NCI-H1694 treated with DMSO at 0.1 percent for 48 hours (cell line): Measurements from ENCODE around the gene PCYOX1L.

Experiments
- DNase-seq: peaks from one replicate; lab custom pipeline; 2025; lab: John Stamatoyannopoulos, UW

PCYOX1L gene

GRCh38 chr5:149407323-149408251 is 49.7 kb downstream of the PCYOX1L start:
- DNase-seq = no peak

GRCh38 chr5:149408252-149409099 is 50.6 kb downstream of the PCYOX1L start:
- DNase-seq = no peak

GRCh38 chr5:149409268-149409948 is 51.6 kb downstream of the PCYOX1L start:
- no peak for DNase-seq

DNA sequence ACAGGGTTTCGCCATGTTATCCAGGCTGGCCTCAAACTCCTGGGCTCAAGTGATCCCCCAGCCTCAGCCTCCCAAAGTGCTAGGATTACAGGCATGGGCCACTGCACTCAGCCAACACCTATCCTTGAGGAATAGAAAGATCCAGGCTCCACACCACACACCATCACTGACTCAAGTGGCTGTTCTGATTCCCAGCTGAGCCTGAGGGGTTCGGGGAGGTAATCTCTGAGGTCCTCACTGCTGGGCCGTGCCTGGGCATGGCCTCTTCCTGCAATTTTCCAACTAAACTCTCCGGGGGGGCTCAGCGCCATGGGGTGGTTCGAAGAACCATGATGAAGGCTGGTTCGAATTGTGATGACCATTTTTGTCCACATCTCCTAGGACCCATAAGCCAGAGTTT is 52.2 kb downstream of the PCYOX1L start:
- no peak for DNase-seq

- DNase-seq = no peak
These were observed 53.0 kb downstream of the PCYOX1L start for GRCh38 chr5:149410721-149411432.

GRCh38 chr5:149411738-149412519 is 54.1 kb downstream of the PCYOX1L start:
- DNase-seq = no peak

- DNase-seq = no peak
These were observed 55.1 kb downstream of the PCYOX1L start for GRCh38 chr5:149412783-149413476.

- no peak for DNase-seq
These were observed 55.8 kb downstream of the PCYOX1L start for GRCh38 chr5:149413477-149414210.

DNA sequence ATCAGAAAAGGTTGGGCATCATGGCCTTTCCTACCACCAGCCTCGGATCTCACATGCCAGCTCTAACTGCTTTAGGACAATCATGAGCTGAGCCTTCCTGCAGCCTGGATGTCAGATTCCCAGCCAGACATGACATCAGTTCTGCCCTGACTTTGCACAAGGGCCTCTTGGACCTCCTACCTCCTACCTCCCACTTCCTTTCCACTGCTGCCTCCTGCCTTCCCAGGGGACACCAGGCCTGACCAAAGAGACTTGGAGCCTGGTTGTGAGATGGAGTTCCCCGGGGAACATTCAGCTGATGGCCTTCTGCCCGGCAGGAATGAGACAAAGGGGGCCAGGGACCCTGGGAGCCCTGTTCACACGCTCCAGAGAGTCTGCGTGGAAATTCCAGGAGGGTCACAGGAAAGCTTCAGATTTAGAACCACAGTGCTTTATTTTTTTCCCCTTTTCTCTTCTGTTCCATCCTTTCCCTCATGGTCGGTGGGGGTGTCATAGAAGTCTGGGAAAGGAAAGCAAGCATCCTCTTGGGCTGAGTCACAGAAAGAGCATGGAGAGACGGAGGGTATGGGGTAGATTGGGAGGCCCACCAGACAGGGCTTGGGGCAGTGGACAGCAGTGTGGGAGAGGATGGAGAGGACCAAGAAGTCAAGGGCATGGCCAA is 56.7 kb downstream of the PCYOX1L start:
- no peak for DNase-seq

GRCh38 chr5:149415066-149415967 is 57.5 kb downstream of the PCYOX1L start:
- DNase-seq = no peak

DNA sequence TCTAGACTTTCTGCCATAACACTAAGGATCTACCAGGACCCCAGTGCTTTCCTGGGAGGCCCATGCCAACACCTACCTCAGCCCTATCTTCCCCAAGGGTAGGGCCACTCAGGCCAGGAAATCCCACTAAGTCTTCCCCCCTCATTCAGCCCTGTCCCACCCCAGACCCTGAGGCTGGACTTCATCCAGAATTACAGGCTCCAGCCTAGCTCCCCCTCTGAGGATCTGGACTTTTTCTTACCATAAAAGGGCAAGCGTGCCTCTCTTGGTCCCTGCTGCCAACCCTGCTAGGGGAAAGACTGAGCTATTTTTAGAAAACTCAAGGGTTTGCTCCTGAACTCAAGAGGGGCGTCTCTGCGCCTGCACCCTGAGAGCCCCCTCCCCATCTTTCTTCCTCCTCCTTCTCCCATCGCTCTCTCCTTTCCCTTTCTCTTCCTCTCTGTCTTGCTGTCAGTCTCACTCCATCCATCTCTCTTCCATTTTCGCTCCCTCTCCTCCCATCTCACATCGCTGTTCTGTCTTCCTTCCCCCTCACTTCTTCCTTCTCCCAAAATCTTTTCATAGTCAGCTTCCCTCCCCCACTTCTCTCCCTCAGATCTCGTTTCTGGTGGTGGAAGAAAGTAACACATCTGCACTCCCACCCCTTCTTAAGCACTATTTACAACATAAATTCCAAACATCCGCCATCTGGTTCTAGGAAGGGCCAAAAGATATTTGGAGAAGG is 59.3 kb downstream of the PCYOX1L start:
- DNase-seq = no peak

DNA sequence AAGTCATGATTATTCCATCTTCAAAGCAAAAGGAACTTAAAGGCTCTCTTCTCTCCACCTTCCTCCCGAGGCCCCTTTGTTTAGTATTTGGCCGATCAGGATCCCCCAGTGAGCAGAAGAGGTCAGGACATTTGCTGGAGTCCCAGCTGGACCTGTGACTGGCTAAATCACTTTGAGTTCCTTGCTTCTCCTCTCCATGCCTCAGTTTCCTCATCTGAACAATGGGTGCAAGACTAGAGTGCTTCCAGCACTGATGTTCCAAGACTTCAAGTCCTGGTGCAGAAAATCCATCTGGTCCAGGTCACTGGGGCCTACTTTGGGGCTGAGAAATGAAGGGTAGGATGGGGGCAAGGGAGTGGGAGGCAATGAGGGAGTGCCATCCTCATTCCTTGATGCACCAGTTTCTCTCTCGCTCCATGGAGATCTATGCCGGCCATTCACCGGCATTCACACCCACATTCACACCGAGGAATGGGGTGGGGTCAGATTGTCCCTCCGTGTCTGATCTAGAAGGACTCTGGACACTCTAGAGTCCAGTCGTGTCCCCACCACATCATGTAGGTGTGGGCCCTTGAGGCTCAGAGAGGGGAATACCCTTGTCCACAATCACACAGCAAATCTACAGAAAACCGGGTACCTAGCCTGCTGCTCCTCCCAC is 60.0 kb downstream of the PCYOX1L start:
- no peak for DNase-seq

DNA sequence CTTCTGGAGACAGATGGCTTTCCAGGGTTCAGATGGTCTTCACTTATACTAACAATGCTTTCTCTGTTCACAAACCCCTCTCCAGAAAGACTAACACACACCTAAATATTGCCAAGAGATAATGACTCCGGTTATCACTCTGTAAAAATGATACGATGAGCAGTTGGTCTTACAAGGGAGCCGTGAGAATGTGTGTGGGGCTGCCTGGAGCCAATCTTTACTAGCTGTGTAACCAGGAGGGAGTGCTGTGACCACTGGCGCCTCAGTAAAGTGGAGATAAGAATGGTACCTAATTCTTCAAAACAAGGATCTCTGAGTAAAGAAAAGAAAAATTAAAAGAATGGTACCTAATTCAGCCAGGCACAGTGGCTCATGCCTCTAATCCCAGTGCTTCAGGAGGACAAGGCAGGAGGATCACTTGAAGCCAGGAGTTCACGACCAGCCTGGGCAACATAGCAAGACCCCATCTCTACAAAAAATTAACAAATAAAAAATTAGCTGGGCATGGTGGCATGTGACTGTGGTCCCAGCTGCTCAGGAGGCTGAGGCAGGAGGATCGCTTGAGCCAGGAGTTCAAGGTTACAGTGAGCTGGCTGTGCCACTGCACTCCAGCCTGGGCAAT is 61.2 kb downstream of the PCYOX1L start:
- no peak for DNase-seq
